PC-3 (cell line): Measurements from ENCODE around the gene GLT8D1. TPM values are rescaled to one million over a fixed set of nuclear protein-coding genes. Genes with fewer than 3 reads are reported as not detected.

Experiments used
- ATAC-seq: fragments of 200-7000 bp; cut with Tn5 transposase; 2 replicates; pipeline ENCODE4 v1.9.1; 2020; ENCODE audit warnings: mild to moderate bottlenecking, moderate library complexity
- BruUV-seq: library from RNA; stranded (reverse); fragments of 400-500 nt; replicated peaks from 2 replicates; lab custom pipeline; 2021; lab: Mats Ljungman, UMichigan
- CTCF ChIA-PET: fragments of 300-600 bp; sonication (Branson Sonifier 250); formaldehyde crosslinking; loops from one replicate; lab custom pipeline; 2022; ENCODE audit warnings: antibody characterized with exemption; lab: Charles Lee
- POLR2A ChIA-PET: fragments of 300-600 bp; sonication (Branson Sonifier 250); formaldehyde crosslinking; loops from one replicate; lab custom pipeline; 2022; ENCODE audit warnings: antibody characterized with exemption; ENCODE audit not compliant: unreplicated experiment; lab: Charles Lee
- DNase-seq: peaks from one replicate; pipeline ENCODE4 v3.0.0-alpha.2; 2015
- H2AFZ ChIP-seq: fragments of 300-600 bp; sonication (generic); 2 replicates; pipeline ENCODE4 v1.6.0; 2016; ENCODE audit warnings: antibody characterized with exemption, low read length
- H3F3A ChIP-seq: fragments of 300-600 bp; sonication (generic); one replicate; pipeline ENCODE4 v1.6.0; 2017; ENCODE audit warnings: antibody characterized with exemption, low read length, control low read depth, mild to moderate bottlenecking; ENCODE audit not compliant: unreplicated experiment
- H3K27ac ChIP-seq: fragments of 300-600 bp; sonication (generic); 2 replicates; pipeline ENCODE4 v1.5.1; 2016; ENCODE audit warnings: mild to moderate bottlenecking, low read length
- H3K27me3 ChIP-seq: fragments of 300-600 bp; sonication (generic); 2 replicates; pipeline ENCODE4 v1.6.1; 2016; ENCODE audit warnings: low read length, mixed read lengths
- H3K36me3 ChIP-seq: fragments of 300-600 bp; sonication (generic); 2 replicates; pipeline ENCODE4 v1.6.1; 2016; ENCODE audit warnings: low read depth, mixed run types, low read length, mixed read lengths
- H3K4me1 ChIP-seq: fragments of 300-600 bp; sonication (generic); 2 replicates; pipeline ENCODE4 v1.5.1; 2016; ENCODE audit warnings: low read length; ENCODE audit not compliant: insufficient read depth
- H3K4me2 ChIP-seq: fragments of 300-600 bp; sonication (generic); 2 replicates; pipeline ENCODE4 v1.6.0; 2016; ENCODE audit warnings: low read length
- H3K4me3 ChIP-seq: fragments of 300-600 bp; sonication (generic); 2 replicates; pipeline ENCODE4 v1.5.1; 2016; ENCODE audit warnings: mild to moderate bottlenecking, low read length, mixed read lengths
- H3K79me2 ChIP-seq: fragments of 300-600 bp; sonication (generic); 2 replicates; pipeline ENCODE4 v1.6.1; 2017; ENCODE audit warnings: low read length, mixed read lengths
- H3K9ac ChIP-seq: fragments of 300-600 bp; sonication (generic); 2 replicates; pipeline ENCODE4 v1.6.0; 2016; ENCODE audit warnings: mild to moderate bottlenecking, low read length
- H3K9me2 ChIP-seq: fragments of 300-600 bp; sonication (generic); replicated peaks from 2 replicates; pipeline ENCODE4 v1.6.1; 2016; ENCODE audit warnings: mixed run types, low read length, mixed read lengths
- H3K9me3 ChIP-seq: fragments of 300-600 bp; sonication (generic); 2 replicates; pipeline ENCODE4 v1.6.1; 2016; ENCODE audit warnings: low read length, mixed read lengths
- H4K20me1 ChIP-seq: fragments of 300-600 bp; sonication (generic); 2 replicates; pipeline ENCODE4 v1.6.1; 2016; ENCODE audit warnings: low read length, mixed read lengths
- CTCF ChIP-seq: fragments of 300-600 bp; sonication (generic); conservative IDR thresholded peaks from 2 replicates; pipeline ENCODE4 v1.5.1; 2017; ENCODE audit warnings: antibody characterized with exemption, low read depth, mild to moderate bottlenecking, low read length
- EZH2 ChIP-seq: fragments of 300-600 bp; sonication (generic); IDR thresholded peaks from one replicate; pipeline ENCODE4 v1.6.1; 2017; ENCODE audit warnings: antibody characterized with exemption, mild to moderate bottlenecking, low read length; ENCODE audit not compliant: unreplicated experiment
- EZH2phosphoT487 ChIP-seq: fragments of 300-600 bp; sonication (generic); IDR thresholded peaks from 2 replicates; pipeline ENCODE4 v1.6.1; 2018; ENCODE audit warnings: mild to moderate bottlenecking, antibody characterized with exemption, low read length, borderline replicate concordance
- intact Hi-C: fragments of 100-400 bp; cut with micrococcal nuclease; formaldehyde crosslinking; loops from 2 replicates; pipeline ENCODE4 v1.9.0; 2023
- total RNA-seq: library from RNA; depleted of rRNA; stranded (reverse); fragments of >200 nt; gene quantifications from 2 replicates; pipeline ENCODE4 v1.2.3, GENCODE V29; 2014

Gene GLT8D1
- total RNA-seq, 1 experiment from 2014 or later, result 70.2 TPM

DNA sequence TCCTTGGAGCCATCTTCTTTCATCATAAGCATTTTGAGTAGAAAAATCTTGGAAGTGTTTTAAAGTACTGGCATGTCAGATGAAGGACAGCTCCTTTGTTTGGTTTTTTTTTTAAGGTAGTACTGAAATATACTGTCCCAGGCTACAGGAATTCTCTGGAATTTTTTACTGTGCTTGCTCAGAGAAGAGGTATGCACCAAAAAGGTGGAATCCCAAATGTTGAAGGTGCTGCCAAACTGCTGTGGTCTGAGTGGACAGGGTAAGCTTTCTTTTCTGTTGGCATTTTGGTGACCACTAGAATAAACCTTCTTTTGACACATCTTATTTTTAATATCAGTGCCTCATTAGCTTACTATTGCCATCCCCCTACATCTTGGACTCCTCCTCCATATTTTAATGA lies 12.5 kb downstream of the GLT8D1 start:
- CTCF ChIA-PET, result no interaction called here

GRCh38 chr3:52690560-52690959 lies 15.0 kb downstream of the GLT8D1 start:
- Histone ChIP-seq H3K79me2 (peaks cover 67% of the 10 kb centered on the region), H3K36me3 (peaks cover 86% of the 10 kb centered on the region), H3K27ac (no peak overlapping the region), H4K20me1 (peaks cover 62% of the 10 kb centered on the region), H2AFZ (no peak overlapping the region), H3K9ac (no peak overlapping the region), H3K4me1 (peaks cover 28% of the 10 kb centered on the region), H3K4me3 (no peak overlapping the region), H3K9me2 (no peaks in the 10 kb centered on the region), H3K4me2 (no peak overlapping the region), H3K27me3 (no peaks in the 10 kb centered on the region), H3K9me3 (no peaks in the 10 kb centered on the region), H3F3A (peaks cover 14% of the 10 kb centered on the region)
- ATAC-seq (no peak), DNase-seq (no peak)
- ChIA-PET POLR2A (interaction anchor here (0.7 kb wide), 1 partner anchor 55 kb away, joined by 3 read pairs; no protein-coding TSS in a partner anchor), CTCF (no interaction called here)
- BruUV-seq, result no TSS peak
- TF ChIP-seq EZH2 (no peak), EZH2phosphoT487 (no peak), CTCF (no peak)
- intact Hi-C loops, result no loop called here

More for the DNA sequence above, 12.5 kb downstream of the GLT8D1 start:
- Histone ChIP-seq H3K4me2 (no peak overlapping the region), H3K27ac (no peak overlapping the region), H3K4me3 (no peak overlapping the region), H3K36me3 (peaks cover 86% of the 10 kb centered on the region), H3F3A (peaks cover 24% of the 10 kb centered on the region), H3K9me2 (no peaks in the 10 kb centered on the region), H3K9ac (no peak overlapping the region), H3K4me1 (peaks cover 14% of the 10 kb centered on the region), H3K79me2 (peaks cover 44% of the 10 kb centered on the region), H2AFZ (no peak overlapping the region), H4K20me1 (peaks cover 45% of the 10 kb centered on the region), H3K27me3 (no peaks in the 10 kb centered on the region), H3K9me3 (no peaks in the 10 kb centered on the region)
- POLR2A ChIA-PET, result no interaction called here
- TF ChIP-seq EZH2, result no peak
- TF ChIP-seq CTCF, result no peak
- no peak for TF ChIP-seq EZH2phosphoT487
- ATAC-seq, result peak; percentile 25
- no TSS peak for BruUV-seq
- DNase-seq, result peak; percentile 32
- intact Hi-C loops, result no loop called here

DNA sequence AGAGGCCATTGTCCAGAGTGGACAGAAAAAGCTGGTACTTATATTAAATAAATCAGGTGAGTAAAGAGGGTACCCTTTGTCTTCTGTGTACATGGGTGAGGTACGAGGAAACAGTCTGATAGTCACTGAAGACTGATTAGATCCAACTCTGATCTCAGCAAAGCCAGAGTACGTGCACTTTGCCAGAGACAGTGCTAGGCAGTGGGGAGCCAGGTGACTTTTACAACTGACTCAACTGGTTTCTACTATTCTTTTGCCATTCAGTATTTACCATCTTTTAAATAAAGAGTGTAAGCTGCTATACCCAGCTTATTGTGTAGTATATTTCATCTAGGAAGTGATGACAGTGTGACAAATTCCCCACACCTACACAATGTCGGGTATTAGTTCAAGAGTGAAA lies 16.4 kb downstream of the GLT8D1 start:
- Histone ChIP-seq H3K9ac (no peak overlapping the region), H3F3A (peaks cover 6% of the 10 kb centered on the region), H3K79me2 (peaks cover 75% of the 10 kb centered on the region), H3K36me3 (peaks cover 73% of the 10 kb centered on the region), H3K4me3 (0 out of 2 replicates have a peak overlapping the region, but pooled peaks have one; percentile 87), H3K27me3 (no peaks in the 10 kb centered on the region), H3K27ac (no peak overlapping the region), H3K9me3 (no peaks in the 10 kb centered on the region), H2AFZ (no peak overlapping the region), H3K4me1 (peaks cover 33% of the 10 kb centered on the region), H3K4me2 (peak overlapping the region; percentile 95), H3K9me2 (no peaks in the 10 kb centered on the region), H4K20me1 (peaks cover 62% of the 10 kb centered on the region)
- CTCF ChIA-PET, result no interaction called here
- BruUV-seq, result no TSS peak
- intact Hi-C loops, result loop anchor here (10.0 kb wide), 1 partner anchor 154 kb away; the partner anchor contains the start of genes NT5DC2 and UQCC5
- no peak for ATAC-seq
- TF ChIP-seq EZH2phosphoT487, result no peak
- TF ChIP-seq EZH2, result no peak
- TF ChIP-seq CTCF, result no peak
- POLR2A ChIA-PET, result interaction anchor here (0.5 kb wide), 1 partner anchor 231 kb away, joined by 3 read pairs; no protein-coding TSS in a partner anchor
- DNase-seq, result no peak
